Measurements from ENCODE around the gene OR2A5. TPM values are rescaled to one million over a fixed set of nuclear protein-coding genes. Genes with fewer than 3 reads are reported as not detected.
A peak's percentile ranks its signal among the peaks of the same experiment; 100 is the strongest.

Gene OR2A5
- total and polyA plus RNA-seq, 4 donors = not detected

GRCh38 chr7:144105211-144105610 is 56.5 kb downstream of the OR2A5 start:
- Histone ChIP-seq H3K4me1 (ENCODE audit: control insufficient read depth in 5 of 5, insufficient read depth in 5 of 5, low read length in 5 of 5) (peaks cover 0 to 33% (median 0%) of the 10 kb centered on the region in 5 donors), H3K36me3 (ENCODE audit: control insufficient read depth in 4 of 4, insufficient read depth in 4 of 4, low read length in 4 of 4) (no peaks in the 10 kb centered on the region), H3K9me3 (ENCODE audit: control insufficient read depth in 4 of 4, insufficient read depth in 3 of 4, low read length in 3 of 4) (no peaks in the 10 kb centered on the region), H3K27me3 (ENCODE audit: control insufficient read depth in 3 of 3, insufficient read depth in 3 of 3, low read length in 2 of 3) (peaks cover 0 to 32% (median 0%) of the 10 kb centered on the region in 3 donors), H3K9ac (ENCODE audit: insufficient read depth in 1 of 2, low read length in 2 of 2) (no peak overlapping the region), H3K4me3 (no peak overlapping the region), H3K27ac (ENCODE audit: low read depth in 1 of 2, low read length in 1 of 2) (no peak overlapping the region)
- DNase-seq = peak in 2 of 3 donors; percentile 85 to 91
- TF ChIP-seq CTCF (IDR thresholded peaks at IDR 0.05; ENCODE audit: control extremely low read depth, extremely low read depth) = no peak
- no peak for ATAC-seq (ENCODE audit: insufficient read depth, low FRiP score)

Small RNA genes within 50 kb of the gene (small RNA-seq; reads per million reads assigned to genes)
- not detected for gene OR2A41P (ENCODE audit: low replicate concordance)

Other genes starting within 250 kb of the OR2A5 start
- 10 to 100 TPM; 37.1 to 65.8 TPM for gene TCAF1, start 146.8 kb upstream of the OR2A5 start, total RNA-seq
- 10 to 100 TPM; 10.1 to 12.2 TPM for gene TCAF1, start 146.8 kb upstream of the OR2A5 start, polyA plus RNA-seq
- not detected for gene OR2F2, start 113.7 kb upstream of the OR2A5 start, total RNA-seq
- gene OR2F2, start 113.7 kb upstream of the OR2A5 start, polyA plus RNA-seq = not detected
- gene OR2F1, start 94.1 kb upstream of the OR2A5 start, total RNA-seq = not detected
- gene OR2F1, start 94.1 kb upstream of the OR2A5 start, polyA plus RNA-seq = not detected
- gene OR6B1, start 48.6 kb upstream of the OR2A5 start, total RNA-seq = not detected
- not detected for gene OR6B1, start 48.6 kb upstream of the OR2A5 start, polyA plus RNA-seq
- not detected for gene OR2A25, start 20.9 kb downstream of the OR2A5 start, total RNA-seq
- gene OR2A25, start 20.9 kb downstream of the OR2A5 start, polyA plus RNA-seq = not detected
- gene OR2A12, start 37.3 kb downstream of the OR2A5 start, total RNA-seq = under 1 TPM in 1 of 2 donors, not detected in 1; 0.06 TPM
- not detected for gene OR2A12, start 37.3 kb downstream of the OR2A5 start, polyA plus RNA-seq
- gene OR2A2, start 60.6 kb downstream of the OR2A5 start, total RNA-seq = not detected
- not detected for gene OR2A2, start 60.6 kb downstream of the OR2A5 start, polyA plus RNA-seq
- gene OR2A14, start 74.2 kb downstream of the OR2A5 start, total RNA-seq = not detected
- gene OR2A14, start 74.2 kb downstream of the OR2A5 start, polyA plus RNA-seq = not detected
- gene CTAGE4, start 134.5 kb downstream of the OR2A5 start, total RNA-seq = 1 to 10 TPM; 4.4 to 8.2 TPM
- gene CTAGE4, start 134.5 kb downstream of the OR2A5 start, polyA plus RNA-seq = 1 to 10 TPM in 1 of 2 donors, under 1 TPM in 1; 0.16 to 4.3 TPM
- 10 to 100 TPM in 1 of 2 donors, 1 to 10 TPM in 1; 9.0 to 10.8 TPM for gene ARHGEF35, start 146.9 kb downstream of the OR2A5 start, total RNA-seq
- 10 to 100 TPM in 1 of 2 donors, 1 to 10 TPM in 1; 8.4 to 12.4 TPM for gene ARHGEF35, start 146.9 kb downstream of the OR2A5 start, polyA plus RNA-seq
- gene OR2A42, start 190.7 kb downstream of the OR2A5 start, total RNA-seq = under 1 TPM in 1 of 2 donors, not detected in 1; 0.26 TPM
- gene OR2A42, start 190.7 kb downstream of the OR2A5 start, polyA plus RNA-seq = under 1 TPM; 0.02 to 0.04 TPM
- gene OR2A7, start 215.8 kb downstream of the OR2A5 start, total RNA-seq = 10 to 100 TPM in 1 of 2 donors, 1 to 10 TPM in 1; 6.5 to 19.5 TPM
- gene OR2A7, start 215.8 kb downstream of the OR2A5 start, polyA plus RNA-seq = 1 to 10 TPM; 1.3 to 2.0 TPM
- 1 to 10 TPM in 1 of 2 donors, under 1 TPM in 1; 0.92 to 2.4 TPM for gene CTAGE8, start 220.3 kb downstream of the OR2A5 start, total RNA-seq
- under 1 TPM in 1 of 2 donors, not detected in 1; 0.76 TPM for gene CTAGE8, start 220.3 kb downstream of the OR2A5 start, polyA plus RNA-seq